HG03280 (cell line): ENCODE measurements around the gene NRP1.

Experiments used
- ATAC-seq: cut with Tn5 transposase; IDR thresholded peaks from one replicate; pipeline ENCODE4 v1.9.1; 2021; ENCODE audit warnings: mild to moderate bottlenecking, moderate library complexity; ENCODE audit not compliant: unreplicated experiment

The NRP1 gene

DNA sequence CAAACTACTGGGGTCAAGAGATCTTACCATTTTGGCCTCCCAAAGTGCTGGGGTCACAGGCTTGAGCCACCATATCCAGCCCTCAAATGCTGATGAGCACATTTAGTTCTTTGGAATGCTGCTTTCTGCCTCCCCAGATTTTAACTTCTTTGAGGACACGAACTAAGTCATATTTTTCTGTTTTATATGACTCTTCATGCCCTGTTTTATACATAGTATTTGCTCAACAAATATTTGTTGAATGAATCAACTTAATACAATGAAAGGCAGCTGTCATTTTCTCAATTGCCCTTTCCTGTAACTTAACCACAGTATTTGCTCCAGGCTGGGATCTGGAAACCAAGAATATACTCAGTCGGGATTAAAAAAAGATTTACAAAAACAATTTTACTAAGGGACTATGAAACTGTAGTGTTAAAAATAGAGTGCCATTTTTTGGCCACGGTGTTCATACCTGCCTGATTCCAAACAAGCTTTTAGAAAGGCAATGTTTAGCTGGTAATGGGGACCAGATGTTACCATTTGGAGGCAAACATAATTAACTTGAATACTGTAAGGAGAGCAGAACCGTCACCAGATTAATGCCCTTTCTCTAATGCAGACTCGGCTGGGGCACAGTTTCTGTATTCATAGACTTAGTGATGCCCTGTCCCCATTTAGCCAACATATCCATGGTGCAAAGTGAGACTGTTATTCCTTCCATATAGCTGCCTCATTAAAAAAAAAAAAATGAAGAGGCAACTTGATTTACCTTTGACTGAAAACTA, 117.6 kb downstream of the NRP1 start:
- ATAC-seq: no peak

DNA sequence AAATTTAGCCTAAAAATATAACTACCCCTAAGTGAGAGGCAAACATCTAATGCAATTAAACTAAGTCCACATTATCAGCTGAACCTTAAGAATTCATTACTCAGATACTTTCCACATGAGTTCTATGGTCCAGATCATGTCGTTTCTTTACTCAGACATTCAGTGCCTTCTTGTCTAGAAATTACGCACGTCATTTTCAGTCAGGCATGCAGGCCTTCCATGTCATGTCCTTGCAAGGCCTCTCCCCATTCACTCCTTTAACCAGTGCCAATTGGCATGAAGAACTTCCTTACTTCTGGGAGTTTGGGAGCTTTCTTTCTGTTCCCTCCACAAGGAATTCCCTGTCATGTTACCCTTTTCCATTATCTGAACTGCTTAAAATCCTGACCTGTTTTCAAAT, 118.8 kb downstream of the NRP1 start:
- no peak for ATAC-seq

GRCh38 chr10:33215154-33215553, 119.3 kb downstream of the NRP1 start:
- ATAC-seq: no peak

GRCh38 chr10:33214174-33214573, 120.3 kb downstream of the NRP1 start:
- no peak for ATAC-seq

GRCh38 chr10:33212061-33212748, 122.3 kb downstream of the NRP1 start:
- ATAC-seq: no peak

DNA sequence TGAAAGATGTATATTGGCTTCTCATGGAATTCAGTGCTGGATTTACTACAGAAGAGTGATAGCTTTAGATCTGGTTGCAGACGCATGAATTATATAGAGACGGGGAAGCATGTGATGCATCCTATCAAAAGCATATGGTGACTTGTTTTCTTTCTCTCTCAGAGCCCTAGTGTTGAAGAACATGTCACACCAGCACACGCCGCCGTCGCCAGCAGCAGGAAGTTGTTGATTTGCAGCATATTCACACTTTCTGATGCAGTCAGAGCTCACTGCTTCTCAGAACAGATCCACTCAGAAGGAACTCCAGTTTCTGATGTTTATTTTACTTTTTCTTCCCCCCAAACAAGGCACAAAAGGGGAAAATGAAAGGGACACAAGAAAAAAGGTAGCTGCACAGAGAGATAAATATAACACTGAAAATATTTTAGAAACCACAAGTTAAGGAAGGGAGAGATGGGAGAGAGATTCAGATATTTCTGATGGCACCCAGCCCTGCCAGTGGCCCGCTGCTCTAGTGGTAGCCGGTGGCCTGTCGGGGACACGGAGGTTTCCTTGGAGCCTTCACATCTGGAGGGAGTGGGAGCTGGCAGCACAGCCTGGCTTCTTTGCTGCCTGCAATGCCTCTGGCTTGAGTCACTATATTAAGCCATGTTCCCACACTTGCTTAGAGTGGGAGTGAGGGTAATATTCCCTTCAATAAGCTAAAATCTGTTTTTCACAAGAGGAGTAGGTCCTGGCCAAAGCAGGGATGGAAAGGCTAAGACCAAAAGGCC, 123.2 kb downstream of the NRP1 start:
- no peak for ATAC-seq

GRCh38 chr10:33209802-33210201, 124.7 kb downstream of the NRP1 start:
- no peak for ATAC-seq

DNA sequence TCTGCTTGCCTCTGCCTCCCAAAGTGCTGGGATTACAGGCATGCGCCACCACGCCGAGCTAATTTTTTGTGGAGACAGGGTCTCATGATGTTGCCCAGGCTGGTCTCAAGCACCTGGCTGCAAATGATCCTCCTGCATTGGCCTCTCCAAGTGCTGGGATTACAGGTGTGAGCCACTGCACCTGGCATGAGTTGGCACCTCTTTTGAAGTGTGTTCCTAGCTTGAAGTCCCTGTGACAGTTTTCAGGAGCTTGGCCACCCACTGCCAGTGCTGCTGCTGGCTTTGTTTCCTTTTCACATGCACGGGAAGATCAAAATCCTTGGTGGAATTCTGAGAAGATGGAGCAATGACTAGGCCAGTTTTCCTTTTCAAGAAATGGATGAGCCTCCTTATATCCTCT, 126.3 kb downstream of the NRP1 start:
- ATAC-seq: no peak

GRCh38 chr10:33204031-33204430, 130.4 kb downstream of the NRP1 start:
- ATAC-seq: no peak

- no peak for ATAC-seq
These were observed 132.5 kb downstream of the NRP1 start for GRCh38 chr10:33201971-33202370.

DNA sequence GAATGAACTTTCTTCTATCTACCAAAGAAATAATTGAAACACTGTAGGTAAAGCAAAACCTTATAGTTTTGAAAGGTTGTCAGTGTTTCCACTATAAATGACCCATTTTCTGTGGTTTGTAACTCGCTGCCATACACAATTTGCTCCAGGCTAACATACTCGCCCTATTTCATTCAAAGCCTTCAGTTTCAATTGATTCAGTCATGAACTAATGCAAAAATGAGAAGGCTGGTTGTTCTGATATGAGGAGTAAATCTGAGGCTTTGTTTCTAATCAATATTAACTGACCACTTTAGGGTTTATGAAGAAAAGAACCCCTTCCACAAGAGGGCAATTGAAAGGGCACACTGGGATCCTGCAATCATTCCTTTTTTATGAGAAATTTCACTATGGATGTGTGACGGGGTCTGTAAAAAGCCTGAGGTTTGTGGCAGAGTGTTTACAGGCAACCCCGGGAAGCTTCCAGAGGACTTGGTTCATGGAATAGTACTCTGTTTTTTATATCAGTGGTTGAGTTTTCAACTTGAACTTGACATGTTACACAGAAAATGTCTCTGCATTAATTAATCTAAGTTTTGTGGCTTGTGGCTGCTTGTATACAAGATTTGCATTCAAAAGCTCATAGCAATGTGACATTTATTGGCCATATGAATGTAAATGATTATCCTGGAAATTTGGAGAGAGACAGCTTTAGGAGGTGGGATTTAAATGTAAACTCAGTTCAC, 133.2 kb downstream of the NRP1 start:
- no peak for ATAC-seq

GRCh38 chr10:33199731-33200232, 134.7 kb downstream of the NRP1 start:
- ATAC-seq: no peak

GRCh38 chr10:33198610-33199009, 135.9 kb downstream of the NRP1 start:
- no peak for ATAC-seq

DNA sequence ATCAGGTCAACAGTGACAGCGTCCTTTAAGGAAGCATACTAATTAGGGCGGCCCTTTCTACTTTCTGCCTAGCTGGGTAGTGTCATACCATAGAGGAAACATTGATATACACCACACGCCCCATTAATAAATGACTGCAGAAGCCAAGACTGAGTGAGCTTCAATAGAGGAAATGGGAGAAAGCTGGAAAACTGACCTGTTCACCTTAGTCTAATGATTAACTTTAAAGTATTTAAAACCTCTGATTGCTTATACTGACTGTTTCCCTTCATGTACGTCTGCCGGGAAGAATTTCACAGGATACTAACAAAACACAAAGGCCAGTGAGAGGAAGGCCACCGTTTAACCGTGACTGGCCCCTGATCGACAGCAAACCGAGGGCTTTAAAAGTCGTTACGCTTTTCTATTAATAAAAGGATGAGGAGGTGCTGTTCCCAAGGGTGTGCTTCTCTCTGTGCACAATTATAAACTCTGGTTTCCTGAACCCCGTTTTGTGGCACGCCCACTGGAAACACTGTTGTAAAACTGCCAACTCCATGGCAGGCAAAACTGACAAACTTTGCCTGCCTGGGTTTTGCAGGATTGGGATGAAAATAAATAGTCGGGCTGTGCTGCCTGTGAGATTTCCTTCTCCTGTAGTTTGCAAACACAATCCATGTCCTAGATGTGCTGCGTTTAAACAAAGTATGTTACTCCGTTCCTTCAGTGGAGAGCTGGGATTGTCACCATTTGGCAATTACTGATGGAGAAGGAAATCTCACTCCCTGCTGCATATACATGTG, 137.6 kb downstream of the NRP1 start:
- no peak for ATAC-seq

GRCh38 chr10:33196377-33196706, 138.1 kb downstream of the NRP1 start:
- no peak for ATAC-seq

GRCh38 chr10:33195608-33196376, 138.7 kb downstream of the NRP1 start:
- no peak for ATAC-seq

GRCh38 chr10:33193701-33194521, 140.6 kb downstream of the NRP1 start:
- ATAC-seq: no peak

- no peak for ATAC-seq
These were observed 141.3 kb downstream of the NRP1 start for GRCh38 chr10:33193057-33193700.
